Measurements from ENCODE around the gene IRX4. TPM values are rescaled to one million over a fixed set of nuclear protein-coding genes. Genes with fewer than 3 reads are reported as not detected.
"Not testable (repeated sequence)": the region's sequence is repeated elsewhere in the genome, so short reads cannot be mapped to it uniquely, and the experiment has no call there.

IRX4 gene
- total RNA-seq, 4 donors from 2014 or later = not detected

- Histone ChIP-seq H3K4me1 (peaks cover 0 to 8% (median 0%) of the 10 kb centered on the region in 4 donors), H3K27ac (no peak overlapping the region), H3K9me3 (peaks cover 0 to 4% (median 0%) of the 10 kb centered on the region in 4 donors), H3K4me3 (no peak overlapping the region), H3K36me3 (no peaks in the 10 kb centered on the region), H3K27me3 (peaks cover 0 to 30% of the 10 kb centered on the region in 2 donors)
- DNase-seq (ENCODE audit: low spot score in 2 of 2) = no peak
- no peak for TF ChIP-seq CTCF (IDR thresholded peaks at IDR 0.05)
- TF ChIP-seq EP300 (IDR thresholded peaks at IDR 0.05) = no peak
- TF ChIP-seq POLR2A (IDR thresholded peaks at IDR 0.05) = no peak
- 79 to 95% methylated on average over 10 to 12 of the region's 13 CpGs for WGBS, 2 donors
Measured at GRCh38 chr5:1846583-1846982, 36.1 kb downstream of the IRX4 start.

DNA sequence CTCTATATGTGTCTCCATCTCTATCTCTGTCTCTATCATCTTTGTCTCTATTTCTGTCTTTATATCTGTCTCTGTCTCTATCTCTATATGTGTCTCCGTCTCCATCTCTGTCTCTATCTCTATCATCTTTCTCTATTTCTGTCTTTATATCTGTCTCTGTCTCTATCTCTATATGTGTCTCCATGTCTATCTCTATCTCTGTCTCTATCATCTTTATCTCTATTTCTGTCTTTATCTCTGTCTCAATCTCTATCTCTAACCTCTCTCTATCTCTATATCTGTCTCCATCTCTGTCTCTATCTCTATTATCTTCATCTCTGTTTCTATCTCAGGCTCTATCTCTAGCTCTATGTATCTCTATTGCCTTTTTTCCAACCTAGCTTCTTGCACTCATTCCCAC lies 37.0 kb downstream of the IRX4 start:
- 45 to 94% methylated on average over 1 of the region's 1 CpG for WGBS, 2 donors
- no peak for TF ChIP-seq CTCF (IDR thresholded peaks at IDR 0.05)
- no peak for TF ChIP-seq EP300 (IDR thresholded peaks at IDR 0.05)
- no peak for TF ChIP-seq POLR2A (IDR thresholded peaks at IDR 0.05)
- H3K27ac ChIP-seq = no peak overlapping the region
- H3K27me3 ChIP-seq = peaks cover 0 to 21% of the 10 kb centered on the region in 2 donors
- H3K4me1 ChIP-seq = no peaks in the 10 kb centered on the region
- no peak overlapping the region for H3K4me3 ChIP-seq
- DNase-seq (ENCODE audit: low spot score in 2 of 2) = no peak
- peaks cover 0 to 4% (median 0%) of the 10 kb centered on the region in 4 donors for H3K9me3 ChIP-seq
- no peaks in the 10 kb centered on the region for H3K36me3 ChIP-seq

GRCh38 chr5:1844708-1845436 lies 37.9 kb downstream of the IRX4 start:
- Histone ChIP-seq H3K36me3 (no peaks in the 10 kb centered on the region), H3K9me3 (peaks cover 0 to 4% (median 0%) of the 10 kb centered on the region in 4 donors), H3K4me1 (no peaks in the 10 kb centered on the region), H3K27me3 (peaks cover 0 to 16% of the 10 kb centered on the region in 2 donors), H3K4me3 (no peak overlapping the region), H3K27ac (no peak overlapping the region)
- TF ChIP-seq POLR2A (IDR thresholded peaks at IDR 0.05) (no peak), CTCF (IDR thresholded peaks at IDR 0.05) (no peak), EP300 (IDR thresholded peaks at IDR 0.05) (no peak)
- DNase-seq (ENCODE audit: low spot score in 2 of 2) = no peak
- 96 to 98% methylated on average over 5 of the region's 5 CpGs for WGBS, 2 donors

DNA sequence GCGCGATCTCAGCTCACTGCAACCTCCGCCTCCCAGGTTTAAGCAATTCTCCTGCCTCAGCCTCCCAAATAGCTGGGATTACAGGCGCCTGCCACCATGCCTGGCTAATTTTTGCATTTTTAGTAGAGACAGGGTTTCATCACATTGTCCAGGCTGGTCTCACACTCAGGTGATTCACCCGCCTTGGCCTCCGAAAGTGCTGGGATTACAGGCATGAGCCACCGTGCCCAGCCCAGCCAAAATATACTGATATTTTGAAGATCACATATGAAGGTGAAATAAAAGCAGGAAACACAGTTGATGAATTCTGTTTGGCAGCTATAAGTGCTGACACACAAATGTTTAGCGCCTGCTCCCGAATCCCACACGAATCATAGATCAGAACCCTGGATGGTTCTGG lies 39.0 kb downstream of the IRX4 start:
- peaks cover 0 to 11% of the 10 kb centered on the region in 2 donors for H3K27me3 ChIP-seq
- not testable (repeated sequence) for H3K9me3 ChIP-seq; H3K4me1 ChIP-seq; DNase-seq (ENCODE audit: low spot score in 2 of 2); H3K36me3 ChIP-seq; H3K4me3 ChIP-seq; H3K27ac ChIP-seq
- 89 to 93% methylated on average over 10 of the region's 10 CpGs for WGBS, 2 donors

DNA sequence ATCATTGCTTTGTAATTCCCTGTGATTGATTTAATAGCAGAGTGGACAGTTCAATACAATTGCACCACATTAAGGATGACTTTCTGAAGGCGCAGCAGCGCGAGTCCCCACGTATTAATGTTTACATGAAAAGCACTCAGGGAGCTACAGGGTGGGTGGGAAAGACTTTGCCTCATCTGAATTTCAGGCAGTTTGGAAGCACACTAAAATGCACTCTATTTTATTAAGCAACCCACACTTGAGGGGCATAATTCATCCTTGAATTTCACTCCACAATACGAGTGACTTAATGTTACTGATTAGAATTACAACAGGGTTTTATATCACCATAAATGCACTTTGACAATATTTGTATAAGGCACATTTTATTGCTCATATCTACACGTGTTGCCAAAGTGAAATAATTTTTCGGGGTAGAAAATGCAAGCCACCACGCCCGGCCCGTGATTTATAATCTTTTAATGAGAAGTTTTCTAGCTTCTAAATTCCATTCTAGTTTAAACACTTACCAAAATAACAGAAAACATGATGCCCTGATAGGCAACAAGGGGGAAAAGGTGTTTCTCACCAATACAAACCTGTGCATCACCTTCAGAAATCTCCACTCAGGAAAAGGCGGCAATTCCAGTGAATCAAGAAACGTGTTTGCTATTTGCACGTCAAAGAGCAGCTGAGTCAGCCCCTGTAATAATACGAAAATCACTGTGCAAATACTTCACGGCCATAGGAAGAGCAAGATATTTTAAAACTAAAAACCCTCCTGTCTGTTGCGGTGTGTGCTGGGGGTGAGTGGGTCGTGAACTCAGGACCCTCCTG lies 40.5 kb downstream of the IRX4 start:
- H3K4me1 ChIP-seq = no peaks in the 10 kb centered on the region
- WGBS, 2 donors = 73 to 74% methylated on average over 17 of the region's 17 CpGs
- H3K4me3 ChIP-seq = no peak overlapping the region
- no peak for DNase-seq (ENCODE audit: low spot score in 2 of 2)
- no peak overlapping the region for H3K27ac ChIP-seq
- peaks cover 0 to 4% (median 0%) of the 10 kb centered on the region in 4 donors for H3K9me3 ChIP-seq
- TF ChIP-seq POLR2A (IDR thresholded peaks at IDR 0.05) (no peak), CTCF (IDR thresholded peaks at IDR 0.05) (no peak), EP300 (IDR thresholded peaks at IDR 0.05) (no peak)
- H3K27me3 ChIP-seq = peaks cover 0 to 15% of the 10 kb centered on the region in 2 donors
- no peaks in the 10 kb centered on the region for H3K36me3 ChIP-seq

Measured in tibial nerve (tissue), 4 donors.